DMS114 treated with DMSO at 0.1 percent for 48 hours (cell line): Measurements from ENCODE around the gene KRTAP10-2.

Source experiments
- DNase-seq: peaks from one replicate; lab custom pipeline; 2025; ENCODE audit not compliant: unreplicated experiment; lab: John Stamatoyannopoulos, UW

Gene KRTAP10-2

GRCh38 chr21:44515359-44516165 is 35.7 kb downstream of the KRTAP10-2 start:
- DNase-seq: no peak

GRCh38 chr21:44514746-44515358 is 36.5 kb downstream of the KRTAP10-2 start:
- no peak for DNase-seq

- DNase-seq: no peak
Observed at GRCh38 chr21:44514218-44514520, 37.1 kb downstream of the KRTAP10-2 start.

- DNase-seq: no peak
Observed at GRCh38 chr21:44513389-44514217, 37.7 kb downstream of the KRTAP10-2 start.

GRCh38 chr21:44512496-44513388 is 38.6 kb downstream of the KRTAP10-2 start:
- no peak for DNase-seq

GRCh38 chr21:44511938-44512275 is 39.4 kb downstream of the KRTAP10-2 start:
- no peak for DNase-seq

GRCh38 chr21:44511219-44511937 is 39.9 kb downstream of the KRTAP10-2 start:
- DNase-seq: no peak

GRCh38 chr21:44510508-44511218 is 40.6 kb downstream of the KRTAP10-2 start:
- no peak for DNase-seq

- no peak for DNase-seq
Observed at GRCh38 chr21:44510109-44510507, 41.2 kb downstream of the KRTAP10-2 start.

GRCh38 chr21:44509539-44509938 is 41.8 kb downstream of the KRTAP10-2 start:
- DNase-seq: no peak

- no peak for DNase-seq
Observed at GRCh38 chr21:44508711-44509445, 42.4 kb downstream of the KRTAP10-2 start.

GRCh38 chr21:44508426-44508710 is 42.9 kb downstream of the KRTAP10-2 start:
- no peak for DNase-seq

GRCh38 chr21:44507673-44508425 is 43.5 kb downstream of the KRTAP10-2 start:
- DNase-seq: no peak

GRCh38 chr21:44506279-44507255 is 44.7 kb downstream of the KRTAP10-2 start:
- no peak for DNase-seq

GRCh38 chr21:44505673-44506278 is 45.5 kb downstream of the KRTAP10-2 start:
- no peak for DNase-seq

- DNase-seq: no peak
Observed at GRCh38 chr21:44503901-44504399, 47.4 kb downstream of the KRTAP10-2 start.
